ENCODE data around the gene GORASP2. TPM values are rescaled to one million over a fixed set of nuclear protein-coding genes. Genes with fewer than 3 reads are reported as not detected.

Gene GORASP2
- polyA plus RNA-seq, 1 donor (not counting 4 experiments of a cell fraction or from before 2014, with no cell fraction given): 125 TPM

- Histone ChIP-seq H3K27ac (ENCODE audit: control insufficient read depth, insufficient read depth, low read length) (no peak overlapping the region), H3K4me1 (ENCODE audit: control insufficient read depth, extremely low read depth, insufficient read depth, low read length) (peaks cover 5% of the 10 kb centered on the region), H3K9me1 (ENCODE audit: control insufficient read depth, extremely low read depth, insufficient read depth, low read length) (no peaks in the 10 kb centered on the region), H3K79me2 (ENCODE audit: control insufficient read depth, insufficient read depth, low read length) (peaks cover 8% of the 10 kb centered on the region), H3K4me2 (ENCODE audit: control insufficient read depth, extremely low read depth, insufficient read depth, low read depth, low read length) (no peak overlapping the region), H3K27me3 (ENCODE audit: control insufficient read depth, extremely low read depth, insufficient read depth, low read length) (no peaks in the 10 kb centered on the region), H4K20me1 (ENCODE audit: control insufficient read depth, extremely low read depth, insufficient read depth, low read length) (no peaks in the 10 kb centered on the region), H3K9ac (ENCODE audit: control insufficient read depth, extremely low read depth, insufficient read depth, low read length) (no peak overlapping the region), H3K36me3 (ENCODE audit: control insufficient read depth in 2 of 2, extremely low read depth in 1 of 2, insufficient read depth in 2 of 2, low read length in 2 of 2) (no peaks in the 10 kb centered on the region), H2AFZ (ENCODE audit: control insufficient read depth, low read length) (no peak overlapping the region), H3K4me3 (ENCODE audit: control insufficient read depth in 2 of 3, extremely low read depth in 1 of 3, insufficient read depth in 2 of 3, low read depth in 1 of 3, low read length in 3 of 3) (no peak overlapping the region), H3K9me3 (ENCODE audit: control insufficient read depth, low read depth, low read length) (peaks cover 3% of the 10 kb centered on the region)
- dilution Hi-C loops (cut with MboI; ENCODE audit: extremely low pct_ligation_motif_present, low sequenced_read_pairs): no loop called here
- TF ChIP-seq EZH2 (IDR thresholded peaks at IDR 0.05; ENCODE audit: low read length): no peak
- no peak for TF ChIP-seq CTCF (optimal IDR thresholded peaks at IDR 0.05 in 1 of 3, IDR thresholded peaks at IDR 0.05 in 1 of 3, conservative IDR thresholded peaks at IDR 0.05 in 1 of 3; ENCODE audit: extremely low read depth in 1 of 3, insufficient read depth in 2 of 3, low read length in 3 of 3)
- no peak for DNase-seq (ENCODE audit: low read depth, low spot score)
- no peak for FAIRE-seq
Measured at GRCh38 chr2:170924969-170925368, 4.1 kb upstream of the GORASP2 start.

- no peaks in the 10 kb centered on the region for H4K20me1 ChIP-seq (ENCODE audit: control insufficient read depth, extremely low read depth, insufficient read depth, low read length)
- peaks cover 18% of the 10 kb centered on the region for H3K79me2 ChIP-seq (ENCODE audit: control insufficient read depth, insufficient read depth, low read length)
- H3K9me1 ChIP-seq (ENCODE audit: control insufficient read depth, extremely low read depth, insufficient read depth, low read length): no peaks in the 10 kb centered on the region
- H3K36me3 ChIP-seq (ENCODE audit: control insufficient read depth in 2 of 2, extremely low read depth in 1 of 2, insufficient read depth in 2 of 2, low read length in 2 of 2): no peaks in the 10 kb centered on the region
- FAIRE-seq (no peak), DNase-seq (ENCODE audit: low read depth, low spot score) (no peak)
- H3K4me1 ChIP-seq (ENCODE audit: control insufficient read depth, extremely low read depth, insufficient read depth, low read length): peaks cover 9% of the 10 kb centered on the region
- no peak overlapping the region for H3K27ac ChIP-seq (ENCODE audit: control insufficient read depth, insufficient read depth, low read length)
- no peak overlapping the region for H2AFZ ChIP-seq (ENCODE audit: control insufficient read depth, low read length)
- no peaks in the 10 kb centered on the region for H3K27me3 ChIP-seq (ENCODE audit: control insufficient read depth, extremely low read depth, insufficient read depth, low read length)
- TF ChIP-seq CTCF (optimal IDR thresholded peaks at IDR 0.05 in 1 of 3, IDR thresholded peaks at IDR 0.05 in 1 of 3, conservative IDR thresholded peaks at IDR 0.05 in 1 of 3; ENCODE audit: extremely low read depth in 1 of 3, insufficient read depth in 2 of 3, low read length in 3 of 3) (no peak), EZH2 (IDR thresholded peaks at IDR 0.05; ENCODE audit: low read length) (no peak)
- dilution Hi-C loops (cut with MboI; ENCODE audit: extremely low pct_ligation_motif_present, low sequenced_read_pairs): no loop called here
- no peak overlapping the region for H3K4me3 ChIP-seq (ENCODE audit: control insufficient read depth in 2 of 3, extremely low read depth in 1 of 3, insufficient read depth in 2 of 3, low read depth in 1 of 3, low read length in 3 of 3)
- no peak overlapping the region for H3K9ac ChIP-seq (ENCODE audit: control insufficient read depth, extremely low read depth, insufficient read depth, low read length)
- no peak overlapping the region for H3K4me2 ChIP-seq (ENCODE audit: control insufficient read depth, extremely low read depth, insufficient read depth, low read depth, low read length)
- peaks cover 3% of the 10 kb centered on the region for H3K9me3 ChIP-seq (ENCODE audit: control insufficient read depth, low read depth, low read length)
Measured at GRCh38 chr2:170925923-170926322, 3.1 kb upstream of the GORASP2 start.
